ENCODE data around the gene CDC42BPA. TPM values are rescaled to one million over a fixed set of nuclear protein-coding genes. Genes with fewer than 3 reads are reported as not detected.

The CDC42BPA gene
- polyA plus RNA-seq, 1 donor (not counting 4 experiments of a cell fraction or from before 2014, with no cell fraction given): 9.2 TPM

DNA sequence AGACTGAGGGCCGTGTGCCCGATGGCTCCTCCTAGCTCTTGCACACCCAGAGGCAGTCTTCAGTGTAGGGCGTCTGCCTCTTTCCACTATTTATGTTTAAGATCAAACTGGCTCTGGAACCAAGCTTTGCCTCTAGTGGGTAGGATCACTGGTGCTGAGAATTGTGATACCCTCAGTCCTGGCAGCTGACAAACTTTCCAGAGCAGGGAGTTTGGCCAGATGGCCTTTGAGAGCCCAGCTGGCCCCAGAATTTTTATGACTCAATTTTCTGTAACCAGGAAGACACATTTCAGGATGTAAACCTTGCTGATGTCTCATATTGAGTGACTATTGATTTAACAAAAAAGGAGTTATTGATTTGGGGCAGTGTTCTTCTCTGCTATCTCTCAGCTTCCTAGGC, 371.5 kb downstream of the CDC42BPA start:
- H3K27ac ChIP-seq (ENCODE audit: control insufficient read depth, insufficient read depth, low read length): no peak overlapping the region
- H2AFZ ChIP-seq (ENCODE audit: control insufficient read depth, low read length): no peak overlapping the region
- H3K9me3 ChIP-seq (ENCODE audit: control insufficient read depth, low read depth, low read length): no peaks in the 10 kb centered on the region
- no peak overlapping the region for H3K9ac ChIP-seq (ENCODE audit: control insufficient read depth, extremely low read depth, insufficient read depth, low read length)
- no peaks in the 10 kb centered on the region for H3K9me1 ChIP-seq (ENCODE audit: control insufficient read depth, extremely low read depth, insufficient read depth, low read length)
- no peak for DNase-seq (ENCODE audit: low read depth, low spot score)
- H3K79me2 ChIP-seq (ENCODE audit: control insufficient read depth, insufficient read depth, low read length): no peaks in the 10 kb centered on the region
- dilution Hi-C loops (cut with MboI; ENCODE audit: extremely low pct_ligation_motif_present, low sequenced_read_pairs): no loop called here
- H3K4me3 ChIP-seq (ENCODE audit: control insufficient read depth in 2 of 3, extremely low read depth in 1 of 3, insufficient read depth in 2 of 3, low read depth in 1 of 3, low read length in 3 of 3): no peak overlapping the region
- no peak for FAIRE-seq
- no peaks in the 10 kb centered on the region for H3K36me3 ChIP-seq (ENCODE audit: control insufficient read depth in 2 of 2, extremely low read depth in 1 of 2, insufficient read depth in 2 of 2, low read length in 2 of 2)
- H3K4me1 ChIP-seq (ENCODE audit: control insufficient read depth, extremely low read depth, insufficient read depth, low read length): no peaks in the 10 kb centered on the region
- TF ChIP-seq, protein P1, sequence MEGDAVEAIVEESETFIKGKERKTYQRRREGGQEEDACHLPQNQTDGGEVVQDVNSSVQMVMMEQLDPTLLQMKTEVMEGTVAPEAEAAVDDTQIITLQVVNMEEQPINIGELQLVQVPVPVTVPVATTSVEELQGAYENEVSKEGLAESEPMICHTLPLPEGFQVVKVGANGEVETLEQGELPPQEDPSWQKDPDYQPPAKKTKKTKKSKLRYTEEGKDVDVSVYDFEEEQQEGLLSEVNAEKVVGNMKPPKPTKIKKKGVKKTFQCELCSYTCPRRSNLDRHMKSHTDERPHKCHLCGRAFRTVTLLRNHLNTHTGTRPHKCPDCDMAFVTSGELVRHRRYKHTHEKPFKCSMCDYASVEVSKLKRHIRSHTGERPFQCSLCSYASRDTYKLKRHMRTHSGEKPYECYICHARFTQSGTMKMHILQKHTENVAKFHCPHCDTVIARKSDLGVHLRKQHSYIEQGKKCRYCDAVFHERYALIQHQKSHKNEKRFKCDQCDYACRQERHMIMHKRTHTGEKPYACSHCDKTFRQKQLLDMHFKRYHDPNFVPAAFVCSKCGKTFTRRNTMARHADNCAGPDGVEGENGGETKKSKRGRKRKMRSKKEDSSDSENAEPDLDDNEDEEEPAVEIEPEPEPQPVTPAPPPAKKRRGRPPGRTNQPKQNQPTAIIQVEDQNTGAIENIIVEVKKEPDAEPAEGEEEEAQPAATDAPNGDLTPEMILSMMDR (optimal IDR thresholded peaks at IDR 0.05 in 1 of 3, IDR thresholded peaks at IDR 0.05 in 1 of 3, conservative IDR thresholded peaks at IDR 0.05 in 1 of 3; ENCODE audit: extremely low read depth in 1 of 3, insufficient read depth in 2 of 3, low read length in 3 of 3): no peak
- no peak for TF ChIP-seq EZH2 (IDR thresholded peaks at IDR 0.05; ENCODE audit: low read length)
- peaks cover 3% of the 10 kb centered on the region for H3K27me3 ChIP-seq (ENCODE audit: control insufficient read depth, extremely low read depth, insufficient read depth, low read length)
- H4K20me1 ChIP-seq (ENCODE audit: control insufficient read depth, extremely low read depth, insufficient read depth, low read length): no peaks in the 10 kb centered on the region
- H3K4me2 ChIP-seq (ENCODE audit: control insufficient read depth, extremely low read depth, insufficient read depth, low read depth, low read length): no peak overlapping the region

- FAIRE-seq (no peak), DNase-seq (ENCODE audit: low read depth, low spot score) (no peak)
- H3K4me3 ChIP-seq (ENCODE audit: control insufficient read depth in 2 of 3, extremely low read depth in 1 of 3, insufficient read depth in 2 of 3, low read depth in 1 of 3, low read length in 3 of 3): no peak overlapping the region
- no peak overlapping the region for H3K9ac ChIP-seq (ENCODE audit: control insufficient read depth, extremely low read depth, insufficient read depth, low read length)
- H2AFZ ChIP-seq (ENCODE audit: control insufficient read depth, low read length): no peak overlapping the region
- TF ChIP-seq, protein P1 (optimal IDR thresholded peaks at IDR 0.05 in 1 of 3, IDR thresholded peaks at IDR 0.05 in 1 of 3, conservative IDR thresholded peaks at IDR 0.05 in 1 of 3; ENCODE audit: extremely low read depth in 1 of 3, insufficient read depth in 2 of 3, low read length in 3 of 3): no peak
- no peak for TF ChIP-seq EZH2 (IDR thresholded peaks at IDR 0.05; ENCODE audit: low read length)
- no peaks in the 10 kb centered on the region for H3K79me2 ChIP-seq (ENCODE audit: control insufficient read depth, insufficient read depth, low read length)
- H3K27ac ChIP-seq (ENCODE audit: control insufficient read depth, insufficient read depth, low read length): no peak overlapping the region
- H3K27me3 ChIP-seq (ENCODE audit: control insufficient read depth, extremely low read depth, insufficient read depth, low read length): peaks cover 3% of the 10 kb centered on the region
- no peaks in the 10 kb centered on the region for H3K4me1 ChIP-seq (ENCODE audit: control insufficient read depth, extremely low read depth, insufficient read depth, low read length)
- no peaks in the 10 kb centered on the region for H3K9me3 ChIP-seq (ENCODE audit: control insufficient read depth, low read depth, low read length)
- H4K20me1 ChIP-seq (ENCODE audit: control insufficient read depth, extremely low read depth, insufficient read depth, low read length): no peaks in the 10 kb centered on the region
- no peaks in the 10 kb centered on the region for H3K36me3 ChIP-seq (ENCODE audit: control insufficient read depth in 2 of 2, extremely low read depth in 1 of 2, insufficient read depth in 2 of 2, low read length in 2 of 2)
- H3K4me2 ChIP-seq (ENCODE audit: control insufficient read depth, extremely low read depth, insufficient read depth, low read depth, low read length): no peak overlapping the region
- dilution Hi-C loops (cut with MboI; ENCODE audit: extremely low pct_ligation_motif_present, low sequenced_read_pairs): no loop called here
- no peaks in the 10 kb centered on the region for H3K9me1 ChIP-seq (ENCODE audit: control insufficient read depth, extremely low read depth, insufficient read depth, low read length)
These were observed 372.0 kb downstream of the CDC42BPA start for GRCh38 chr1:226946285-226946684.
